Epithelial cell of esophagus (primary cell): ENCODE data around the gene RNF214.

Experiments
- DNase-seq: peaks from one replicate; pipeline ENCODE4 v3.0.0; 2010; ENCODE audit warnings: low read depth
- H3K4me3 ChIP-seq: 2 replicates; pipeline ENCODE4 v1.5.1; 2011; ENCODE audit warnings: mild to moderate bottlenecking, low read length, control low read depth
- CTCF ChIP-seq: IDR thresholded peaks from 2 replicates; pipeline ENCODE4 v1.5.1; 2011; ENCODE audit warnings: low read depth, mild to moderate bottlenecking, low read length, control low read depth, inconsistent platforms; ENCODE audit not compliant: insufficient read depth; ENCODE audit errors: missing control alignments

RNF214 gene

DNA sequence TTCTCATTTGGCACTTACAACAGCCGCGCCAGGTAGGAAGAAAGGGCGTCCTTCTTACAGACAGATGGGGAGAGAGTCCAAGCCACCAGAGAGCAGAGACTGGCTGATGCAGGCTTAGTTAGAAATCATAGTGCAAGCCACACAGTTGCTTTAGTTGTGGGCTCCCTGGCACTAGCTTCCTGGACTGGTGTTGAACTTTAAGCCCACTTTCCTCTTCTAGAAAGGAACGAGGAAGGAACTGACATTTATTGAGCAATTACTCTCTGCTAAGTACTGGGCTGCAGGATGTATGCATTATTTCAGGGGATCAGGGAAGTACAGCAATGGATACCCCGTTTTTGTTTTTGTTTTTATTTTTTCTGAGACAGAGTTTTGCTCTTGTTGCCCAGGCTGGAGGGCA is 80.6 kb downstream of the RNF214 start:
- no peak for TF ChIP-seq CTCF
- H3K4me3 ChIP-seq = no peak overlapping the region
- DNase-seq = no peak

DNA sequence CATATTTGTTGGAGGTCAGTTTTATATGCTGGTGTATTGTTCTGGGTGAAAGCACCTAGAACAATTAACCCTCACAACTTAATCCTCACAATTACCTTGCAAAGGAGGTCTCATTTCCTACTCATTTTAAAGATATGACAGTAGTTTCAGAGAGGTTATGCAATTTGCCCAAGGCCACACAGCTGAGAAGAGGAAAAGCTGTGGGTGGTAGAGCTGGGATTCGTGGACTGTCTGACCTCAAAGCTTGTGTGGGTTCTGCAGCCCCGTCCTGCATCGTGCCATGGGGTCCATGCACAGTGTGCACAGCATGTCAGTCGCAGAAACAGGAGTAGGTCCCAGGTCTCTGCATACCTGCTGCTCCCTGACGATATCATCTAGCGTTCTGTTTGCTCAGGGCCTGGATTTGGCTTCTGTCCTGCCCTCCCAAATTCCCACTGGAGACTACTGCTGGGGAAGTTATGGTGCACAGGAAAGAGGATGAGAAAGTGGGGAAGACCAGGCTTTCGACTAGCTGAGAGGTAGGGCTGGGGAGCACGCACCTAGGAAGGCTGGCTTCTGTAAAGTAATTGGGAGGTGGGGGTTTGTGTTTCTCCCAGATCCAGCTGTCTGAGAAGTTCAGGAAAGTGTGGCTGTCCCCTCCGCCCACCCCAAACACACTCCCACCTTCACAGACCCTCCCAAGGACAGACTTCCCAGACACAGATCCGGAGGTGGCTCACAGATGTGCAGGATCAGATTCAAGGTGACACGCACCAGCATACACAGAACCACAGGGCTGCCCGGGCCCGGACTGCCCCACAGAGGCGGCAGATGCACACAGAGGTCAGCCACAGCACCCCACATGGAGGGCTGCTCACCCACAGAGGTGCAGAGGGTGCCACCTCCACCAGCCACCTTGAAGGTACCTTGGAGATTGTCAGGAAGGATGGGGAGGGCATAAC is 81.6 kb downstream of the RNF214 start:
- DNase-seq = no peak
- H3K4me3 ChIP-seq = peak overlapping the region; percentile 77
- TF ChIP-seq CTCF = no peak

GRCh38 chr11:117314840-117315239 is 82.4 kb downstream of the RNF214 start:
- no peak for TF ChIP-seq CTCF
- H3K4me3 ChIP-seq = peak overlapping the region; percentile 77
- DNase-seq = no peak

GRCh38 chr11:117315285-117316196 is 83.1 kb downstream of the RNF214 start:
- DNase-seq = no peak
- peak overlapping the region; percentile 77 for H3K4me3 ChIP-seq
- TF ChIP-seq CTCF = no peak

GRCh38 chr11:117316197-117316961 is 83.9 kb downstream of the RNF214 start, which contains the start of gene BACE1:
Gene BACE1, minus strand, starts transcription at chr11:117316256. Its CDS starts 461 bp downstream, at chr11:117315795.
- peak; percentile 74 for DNase-seq
- peak; percentile 17 for TF ChIP-seq CTCF
- H3K4me3 ChIP-seq = peak within 1 kb of the TSS; percentile 77

GRCh38 chr11:117318738-117319137 is 86.3 kb downstream of the RNF214 start:
- no peak for DNase-seq
- H3K4me3 ChIP-seq = no peak overlapping the region

More at GRCh38 chr11:117318738-117319137, 86.3 kb downstream of the RNF214 start:
- no peak for TF ChIP-seq CTCF
